ENCODE data around the gene PRTN3. TPM values are rescaled to one million over a fixed set of nuclear protein-coding genes. Genes with fewer than 3 reads are reported as not detected.
"Not testable (repeated sequence)": the region's sequence is repeated elsewhere in the genome, so short reads cannot be mapped to it uniquely, and the experiment has no call there.

Gene PRTN3
- total RNA-seq, 4 donors from 2014 or later, result not detected

- no peaks in the 10 kb centered on the region for H3K9me3 ChIP-seq
- no peak overlapping the region for H3K4me3 ChIP-seq
- TF ChIP-seq POLR2A (IDR thresholded peaks at IDR 0.05), result peak in 1 of 2 donors; percentile 16
- peak; percentile 22 for TF ChIP-seq EP300 (IDR thresholded peaks at IDR 0.05)
- TF ChIP-seq POLR2AphosphoS5 (IDR thresholded peaks at IDR 0.05), result peak in 2 of 3 donors; percentile 88
- no peak for TF ChIP-seq CTCF (IDR thresholded peaks at IDR 0.05)
- peaks cover 41% of the 10 kb centered on the region for H3K27me3 ChIP-seq
- 76% methylated on average over 6 of the region's 28 CpGs for WGBS
- peaks cover 31% of the 10 kb centered on the region for H3K4me1 ChIP-seq
- H3K36me3 ChIP-seq, result no peaks in the 10 kb centered on the region
- peak overlapping the region; percentile 63 for H3K27ac ChIP-seq
- peak; percentile 95 to 96 for DNase-seq (ENCODE audit: low spot score in 2 of 2)
Measured at GRCh38 chr19:850221-850978, 9.6 kb downstream of the PRTN3 start.

- peaks cover 37% of the 10 kb centered on the region for H3K27me3 ChIP-seq
- peaks cover 31% of the 10 kb centered on the region for H3K4me1 ChIP-seq
- WGBS, result no CpG with 5 or more reads among the region's 13 CpGs
- H3K4me3 ChIP-seq, result no peak overlapping the region
- H3K36me3 ChIP-seq, result no peaks in the 10 kb centered on the region
- DNase-seq (ENCODE audit: low spot score in 2 of 2), result no peak
- H3K27ac ChIP-seq, result peak overlapping the region; percentile 63
- H3K9me3 ChIP-seq, result no peaks in the 10 kb centered on the region
- no peak for TF ChIP-seq POLR2AphosphoS5 (IDR thresholded peaks at IDR 0.05)
- TF ChIP-seq EP300 (IDR thresholded peaks at IDR 0.05), result no peak
- no peak for TF ChIP-seq CTCF (IDR thresholded peaks at IDR 0.05)
- TF ChIP-seq POLR2A (IDR thresholded peaks at IDR 0.05), result no peak
Measured at GRCh38 chr19:850979-851335, 10.2 kb downstream of the PRTN3 start.

- Histone ChIP-seq H3K9me3 (no peaks in the 10 kb centered on the region), H3K27ac (peak within 1 kb of the TSS; percentile 63), H3K36me3 (no peaks in the 10 kb centered on the region), H3K4me1 (peaks cover 31% of the 10 kb centered on the region), H3K27me3 (peaks cover 28% of the 10 kb centered on the region), H3K4me3 (no peak within 1 kb of the TSS)
- no peak for DNase-seq (ENCODE audit: low spot score in 2 of 2)
- TF ChIP-seq CTCF (IDR thresholded peaks at IDR 0.05) (no peak), EP300 (IDR thresholded peaks at IDR 0.05) (no peak), POLR2A (IDR thresholded peaks at IDR 0.05) (no peak), POLR2AphosphoS5 (IDR thresholded peaks at IDR 0.05) (no peak)
- 60% methylated on average over 26 of the region's 55 CpGs for WGBS
Measured at GRCh38 chr19:852136-853013, 11.6 kb downstream of the PRTN3 start, which contains the start of gene ELANE. ELANE (plus strand) TSS chr19:852303; CDS start chr19:852329, 26 bp downstream.

- Histone ChIP-seq H3K9me3 (no peaks in the 10 kb centered on the region), H3K27me3 (peaks cover 21% of the 10 kb centered on the region), H3K4me1 (peaks cover 24% of the 10 kb centered on the region), H3K4me3 (no peak overlapping the region), H3K27ac (no peak overlapping the region), H3K36me3 (no peaks in the 10 kb centered on the region)
- DNase-seq (ENCODE audit: low spot score in 2 of 2), result no peak
- no peak for TF ChIP-seq CTCF (IDR thresholded peaks at IDR 0.05)
- TF ChIP-seq POLR2A (IDR thresholded peaks at IDR 0.05), result no peak
- no peak for TF ChIP-seq POLR2AphosphoS5 (IDR thresholded peaks at IDR 0.05)
- TF ChIP-seq EP300 (IDR thresholded peaks at IDR 0.05), result no peak
- 9% methylated on average over 21 of the region's 67 CpGs for WGBS
Measured at GRCh38 chr19:853014-853585, 12.3 kb downstream of the PRTN3 start.

- not testable (repeated sequence) for DNase-seq (ENCODE audit: low spot score in 2 of 2); H3K27ac ChIP-seq; H3K4me3 ChIP-seq; H3K9me3 ChIP-seq; H3K36me3 ChIP-seq
- 91% methylated on average over 8 of the region's 17 CpGs for WGBS
- Histone ChIP-seq H3K4me1 (peaks cover 21% of the 10 kb centered on the region), H3K27me3 (peaks cover 15% of the 10 kb centered on the region)
Measured at GRCh38 chr19:853614-854220, 12.9 kb downstream of the PRTN3 start.

All from suprapubic skin (tissue), 4 donors.